ENCODE measurements around the gene EIF2A.
"Not testable (repeated sequence)": the region's sequence is repeated elsewhere in the genome, so short reads cannot be mapped to it uniquely, and the experiment has no call there.

The EIF2A gene

DNA sequence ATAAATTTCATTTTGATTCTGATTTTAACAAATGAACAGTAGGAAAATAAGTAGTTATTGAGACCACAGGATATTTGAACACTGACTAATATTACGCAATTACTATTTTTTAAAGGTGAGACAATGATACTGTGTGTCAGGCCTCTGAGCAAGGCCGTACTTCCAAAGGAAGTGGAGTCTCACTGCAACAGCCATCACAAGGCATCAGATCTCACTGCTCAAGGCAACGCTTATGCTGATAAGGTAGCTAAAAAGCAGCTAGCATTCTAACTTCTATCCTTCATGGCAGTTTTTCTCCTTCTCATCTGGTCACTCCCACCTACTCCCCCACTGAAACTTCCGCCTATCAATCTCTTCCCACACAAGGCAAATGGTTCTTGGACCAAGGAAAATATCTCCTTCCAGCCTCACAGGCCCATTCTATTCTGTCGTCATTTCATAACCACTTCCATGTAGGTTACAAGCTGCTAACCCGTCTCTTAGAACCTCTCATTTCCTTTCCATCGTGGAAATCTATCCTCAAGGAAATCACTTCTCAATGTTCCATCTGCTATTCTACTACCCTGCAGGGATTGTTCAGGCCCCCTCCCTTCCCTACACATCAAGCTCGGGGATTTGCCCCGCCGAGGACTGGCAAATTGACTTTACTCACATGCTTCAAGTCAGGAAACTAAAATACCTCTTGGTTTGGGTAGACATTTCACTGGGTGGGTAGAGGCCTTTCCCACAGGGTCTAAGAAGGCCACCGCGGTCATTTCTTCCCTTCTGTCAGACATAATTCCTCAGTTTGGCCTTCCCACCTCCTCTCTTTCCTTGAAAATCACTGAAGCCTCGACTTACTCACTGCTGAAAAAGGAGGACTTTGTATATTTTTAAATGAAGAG lies 54.3 kb downstream of the EIF2A start:
- not testable (repeated sequence) for DNase-seq (ENCODE audit: extremely low read depth in 1 of 2, low read depth in 1 of 2)

DNA sequence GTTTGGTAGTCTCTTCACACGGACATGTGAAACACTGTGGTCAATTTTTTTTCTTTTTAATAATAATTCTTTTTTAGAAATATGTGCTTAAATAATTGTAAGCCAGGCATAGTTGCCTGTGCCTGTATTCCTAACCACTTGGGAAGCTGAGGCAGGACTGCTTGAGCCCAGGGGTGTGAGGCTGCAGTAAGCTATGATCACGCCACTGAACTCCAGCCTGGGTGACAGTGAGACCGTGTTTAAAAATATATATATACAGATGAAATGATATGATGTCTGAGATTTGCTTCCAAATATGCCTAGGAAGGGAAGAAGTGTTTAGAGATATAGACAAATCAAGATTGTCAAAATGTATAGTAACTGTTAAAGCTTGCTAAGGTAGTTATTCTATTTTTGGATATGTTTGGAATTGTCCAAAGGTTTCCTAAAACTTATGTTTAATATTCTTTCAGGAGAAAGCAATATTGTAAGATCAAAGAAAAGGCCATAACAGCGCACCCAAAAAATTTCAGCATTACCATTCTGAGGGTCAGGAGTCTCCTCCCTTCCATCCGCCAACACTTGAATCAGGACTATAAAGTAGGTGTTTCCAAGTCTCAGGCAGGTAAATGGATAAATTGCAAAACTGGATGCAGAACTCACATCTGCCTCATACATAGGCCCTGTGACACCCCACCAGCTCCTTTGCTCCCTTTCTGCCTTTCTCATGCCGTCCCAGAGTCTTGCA lies 56.0 kb downstream of the EIF2A start:
- DNase-seq (ENCODE audit: extremely low read depth in 1 of 2, low read depth in 1 of 2): no peak

DNA sequence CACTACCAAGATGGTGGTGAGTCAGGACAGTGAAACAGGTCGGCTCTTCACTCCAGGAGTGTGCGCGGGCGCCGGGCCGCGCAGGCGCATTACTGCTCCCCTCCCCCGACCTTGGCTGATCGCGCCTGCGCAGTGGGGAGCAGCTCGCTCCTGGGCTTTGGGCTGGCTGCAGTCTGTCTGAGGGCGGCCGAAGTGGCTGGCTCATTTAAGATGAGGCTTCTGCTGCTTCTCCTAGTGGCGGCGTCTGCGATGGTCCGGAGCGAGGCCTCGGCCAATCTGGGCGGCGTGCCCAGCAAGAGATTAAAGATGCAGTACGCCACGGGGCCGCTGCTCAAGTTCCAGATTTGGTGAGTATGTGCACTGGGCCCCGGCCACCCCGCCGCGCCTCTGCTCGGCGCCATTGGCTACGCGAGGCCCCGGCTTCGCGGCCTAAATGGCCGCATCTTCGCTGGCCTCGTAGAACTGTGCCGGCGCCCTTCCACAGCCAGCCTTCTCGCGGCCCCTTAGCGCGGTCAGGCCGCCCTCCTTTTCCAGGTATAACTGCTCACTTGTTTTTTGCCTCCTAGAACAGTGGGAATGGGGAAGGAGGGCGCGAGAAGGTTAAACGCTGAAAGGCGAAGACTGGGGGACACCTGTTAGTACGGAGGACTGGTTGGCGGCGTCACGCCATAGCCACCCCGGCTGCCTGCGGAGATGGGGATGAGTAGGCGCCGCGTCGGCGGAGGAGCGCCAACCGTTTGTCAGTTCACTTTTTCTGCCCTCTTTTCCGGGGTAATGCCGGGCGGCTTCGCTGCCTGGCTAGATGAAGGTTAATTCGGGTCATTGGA lies 56.8 kb downstream of the EIF2A start, which contains the start of gene SELENOT:
SELENOT (plus strand) TSS at position 169 of the 827 bp plus-strand sequence; CDS start at position 211, 42 bp downstream.
- peak; percentile 79 to 91 for DNase-seq (ENCODE audit: extremely low read depth in 1 of 2, low read depth in 1 of 2)

DNA sequence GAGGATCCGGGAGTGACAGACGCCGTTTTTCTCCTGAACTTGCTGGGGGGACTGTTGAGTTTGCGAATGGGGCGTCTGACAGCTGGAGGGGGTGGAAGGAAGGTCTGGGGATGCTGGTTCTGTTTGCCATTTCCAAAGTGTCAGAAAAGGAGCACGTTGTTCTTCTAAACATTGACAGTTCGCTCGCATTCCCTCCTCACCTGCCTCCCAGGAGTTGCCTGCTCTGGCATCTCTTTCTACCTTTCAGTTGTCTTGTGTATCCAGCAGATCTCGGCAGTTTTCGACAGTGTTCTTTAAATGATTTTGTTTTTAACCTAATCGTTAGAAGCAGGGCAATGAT lies 57.4 kb downstream of the EIF2A start:
- DNase-seq (ENCODE audit: extremely low read depth in 1 of 2, low read depth in 1 of 2): no peak

DNA sequence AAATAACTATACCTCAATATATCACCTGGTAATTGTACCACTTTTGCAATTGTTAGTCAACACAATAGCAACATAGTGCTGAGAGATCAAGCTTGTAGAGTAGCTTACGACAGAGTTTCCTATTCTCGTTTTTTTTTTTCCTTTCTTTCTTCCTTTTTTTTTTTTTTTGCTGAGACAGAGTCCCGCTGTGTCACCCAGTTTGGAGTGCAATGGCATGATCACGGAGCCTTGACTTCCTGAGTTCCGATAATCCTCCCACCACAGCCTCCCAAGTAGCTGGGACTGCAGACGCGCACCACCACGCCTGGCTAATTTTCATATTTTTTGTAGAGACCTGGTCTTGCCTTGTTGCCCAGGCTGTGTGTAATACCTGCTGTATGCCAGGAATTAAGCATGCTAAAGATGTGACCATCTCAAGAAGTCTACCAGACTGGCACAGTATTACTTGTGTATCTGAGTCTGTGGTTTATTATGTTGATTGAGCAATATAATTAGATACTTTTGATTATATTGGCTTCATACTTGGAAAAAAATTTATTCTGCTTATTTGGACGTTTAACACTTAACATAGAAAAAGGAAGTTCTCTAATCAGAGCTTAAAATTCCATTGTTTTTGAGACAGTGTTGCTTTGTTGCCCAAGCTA lies 59.5 kb downstream of the EIF2A start:
- no peak for DNase-seq (ENCODE audit: extremely low read depth in 1 of 2, low read depth in 1 of 2)

DNA sequence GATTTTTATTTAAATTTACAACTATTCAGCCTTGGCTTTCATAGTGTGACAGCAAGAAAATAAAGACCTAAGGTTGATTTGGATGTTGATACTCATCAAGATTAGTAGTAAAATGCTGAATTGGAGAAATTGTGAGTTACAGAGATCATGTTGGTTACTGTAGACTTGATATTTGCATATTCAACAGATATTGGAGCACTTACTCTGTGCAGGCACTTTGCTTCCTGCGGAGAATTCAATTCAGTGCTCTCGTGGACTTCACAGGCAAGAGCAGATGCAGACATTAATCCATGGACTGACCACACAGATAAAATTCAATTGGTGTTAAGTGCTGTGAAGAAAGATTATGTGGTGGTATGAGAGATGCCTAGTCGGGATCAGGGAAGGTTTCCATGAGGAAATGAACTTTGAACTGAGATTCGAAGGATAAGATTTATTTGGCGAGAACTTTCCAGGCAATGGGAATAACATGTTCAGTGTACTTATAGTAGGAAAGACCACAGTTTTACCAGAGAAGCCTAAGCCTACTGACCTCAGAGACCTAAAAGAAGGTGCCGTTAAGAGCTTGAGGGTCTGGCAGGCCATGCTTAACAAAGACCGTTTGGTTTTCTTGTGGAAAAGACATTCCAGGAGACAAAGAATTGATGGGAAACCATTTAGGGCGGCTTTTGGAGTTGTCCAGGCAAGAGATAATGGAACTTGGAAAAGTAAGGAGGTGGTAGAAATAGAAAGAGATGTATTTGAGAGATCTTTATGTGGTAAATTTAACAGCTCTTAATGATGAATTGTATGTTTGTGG lies 60.9 kb downstream of the EIF2A start:
- DNase-seq (ENCODE audit: extremely low read depth in 1 of 2, low read depth in 1 of 2): no peak

DNA sequence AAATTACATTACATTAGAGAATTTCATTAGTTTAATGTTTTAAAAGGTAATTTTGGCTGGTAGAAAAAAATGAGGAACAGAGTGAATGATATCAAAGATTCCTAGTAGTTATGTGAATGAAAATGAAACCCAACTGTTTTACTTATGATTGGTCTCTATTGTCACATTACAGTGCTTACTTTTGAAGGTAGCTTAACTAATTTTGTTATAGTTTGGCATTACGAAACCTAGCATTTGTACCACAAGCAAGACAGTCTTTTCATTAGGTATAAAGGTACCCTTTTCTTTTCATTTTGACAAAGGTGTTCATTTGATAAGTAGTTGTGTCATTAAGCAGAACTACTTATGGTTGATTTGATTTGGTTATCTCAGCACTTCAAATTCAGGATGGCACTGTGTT lies 63.4 kb downstream of the EIF2A start:
- DNase-seq (ENCODE audit: extremely low read depth in 1 of 2, low read depth in 1 of 2): no peak

DNA sequence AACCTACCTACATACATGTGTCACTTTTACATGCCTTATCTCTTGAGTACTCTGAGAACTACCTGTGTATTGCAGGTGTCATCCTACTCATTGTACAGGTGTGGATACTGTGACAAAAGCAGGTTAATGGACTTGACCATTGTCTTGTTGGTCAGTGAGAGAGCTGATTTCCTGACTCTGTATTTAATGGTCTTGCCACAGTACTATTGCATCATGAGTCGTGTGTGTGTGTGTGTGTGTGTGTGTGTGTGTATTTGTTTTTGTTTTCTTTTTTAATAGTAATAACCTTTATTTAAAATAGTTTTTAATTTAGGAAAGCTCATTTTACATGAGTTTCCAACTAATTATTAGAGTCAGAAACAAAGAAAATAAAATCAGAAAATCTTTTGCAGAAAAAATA lies 64.2 kb downstream of the EIF2A start:
- no peak for DNase-seq (ENCODE audit: extremely low read depth in 1 of 2, low read depth in 1 of 2)

DNA sequence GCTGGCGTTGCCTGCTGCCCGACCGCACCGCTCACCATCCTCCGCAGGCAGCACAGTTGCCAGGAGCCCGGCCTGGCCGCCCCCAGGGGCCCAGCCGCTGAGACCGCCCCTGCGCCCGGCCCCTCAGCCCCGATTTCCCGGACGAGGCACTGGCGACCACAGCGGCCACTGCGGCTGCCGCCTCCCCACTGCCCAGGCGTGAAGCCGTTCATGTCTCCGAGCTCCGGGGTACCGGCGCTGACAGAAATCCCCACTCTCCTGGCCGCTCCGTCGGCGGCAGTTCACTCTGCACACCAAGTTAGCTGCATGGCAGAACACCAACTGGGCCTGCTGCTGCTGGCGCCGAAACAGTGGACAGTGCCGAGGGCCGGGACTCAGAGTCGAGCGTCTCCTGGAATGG lies 65.1 kb downstream of the EIF2A start:
- no peak for DNase-seq (ENCODE audit: extremely low read depth in 1 of 2, low read depth in 1 of 2)

DNA sequence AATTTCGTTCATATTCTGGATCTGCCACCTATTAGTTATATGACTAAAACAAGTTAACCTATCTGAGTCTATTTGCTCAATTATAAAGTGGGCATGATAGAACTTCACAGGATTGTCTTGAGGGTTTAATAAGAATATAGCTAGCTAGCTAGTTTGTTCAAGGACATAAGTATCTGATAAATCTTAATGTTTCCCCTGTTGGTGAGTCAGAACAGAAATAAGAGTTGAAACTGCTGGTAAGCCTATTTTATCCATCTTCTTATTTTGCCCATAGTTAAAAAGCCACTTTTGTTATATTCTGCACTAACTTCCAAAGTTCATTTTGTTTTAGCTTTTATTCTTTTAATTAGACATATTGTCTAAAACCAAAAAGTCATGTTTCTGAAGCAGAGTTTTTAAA lies 65.9 kb downstream of the EIF2A start:
- no peak for DNase-seq (ENCODE audit: extremely low read depth in 1 of 2, low read depth in 1 of 2)

DNA sequence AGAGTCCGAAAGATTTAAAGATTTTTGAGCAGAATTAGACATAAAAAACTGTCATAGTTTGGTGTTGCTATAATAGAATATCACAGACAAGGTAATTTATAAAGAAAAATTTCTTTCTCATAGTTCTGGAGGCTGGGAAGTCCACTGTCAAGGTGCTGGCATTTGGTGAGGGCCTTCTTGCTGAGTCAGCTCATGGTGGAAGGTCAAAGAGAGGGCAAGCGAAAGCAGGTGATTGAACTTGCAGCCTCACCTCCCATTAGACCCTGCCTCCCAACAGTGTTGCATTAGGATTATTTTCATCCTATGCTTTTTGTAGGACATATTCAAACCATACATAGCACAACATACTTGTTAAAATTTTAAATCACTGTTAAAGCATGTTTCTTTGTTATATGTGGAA lies 66.4 kb downstream of the EIF2A start:
- DNase-seq (ENCODE audit: extremely low read depth in 1 of 2, low read depth in 1 of 2): no peak

DNA sequence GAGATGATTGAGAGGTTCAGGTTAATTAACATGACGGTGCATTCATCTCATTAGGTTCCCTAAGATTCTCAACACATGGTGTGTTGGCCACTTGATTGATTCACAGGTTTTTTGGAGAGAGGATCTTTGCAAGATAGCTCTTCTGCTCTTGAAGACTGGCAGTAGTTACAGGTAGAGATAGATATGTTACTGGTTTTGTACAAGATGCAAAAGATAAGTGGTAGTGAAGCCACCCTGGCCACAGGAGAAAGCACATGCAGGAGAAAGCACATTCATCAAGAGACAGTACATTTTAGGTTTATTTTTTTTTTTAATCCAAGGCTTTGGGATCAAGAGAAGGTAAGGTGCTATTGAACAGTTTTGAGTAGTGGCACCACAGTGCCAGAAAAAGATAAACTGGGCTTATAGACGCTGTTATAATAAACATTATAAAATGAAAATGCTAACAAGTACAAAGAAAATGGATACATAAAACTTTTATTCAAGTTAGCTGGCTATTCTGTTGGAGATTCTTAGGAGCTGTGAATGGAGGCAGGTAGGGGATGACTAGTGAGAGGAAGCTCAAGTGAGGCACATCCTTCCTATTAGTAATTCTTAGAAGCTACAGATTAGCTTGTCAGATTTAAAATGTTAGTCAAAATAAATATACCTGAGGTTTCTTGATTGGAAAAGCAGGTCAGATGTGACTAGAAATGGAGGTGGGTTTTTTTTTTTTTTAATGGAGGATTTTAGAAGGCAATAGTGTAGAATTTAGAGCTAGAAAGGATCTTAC lies 67.3 kb downstream of the EIF2A start:
- DNase-seq (ENCODE audit: extremely low read depth in 1 of 2, low read depth in 1 of 2): no peak

DNA sequence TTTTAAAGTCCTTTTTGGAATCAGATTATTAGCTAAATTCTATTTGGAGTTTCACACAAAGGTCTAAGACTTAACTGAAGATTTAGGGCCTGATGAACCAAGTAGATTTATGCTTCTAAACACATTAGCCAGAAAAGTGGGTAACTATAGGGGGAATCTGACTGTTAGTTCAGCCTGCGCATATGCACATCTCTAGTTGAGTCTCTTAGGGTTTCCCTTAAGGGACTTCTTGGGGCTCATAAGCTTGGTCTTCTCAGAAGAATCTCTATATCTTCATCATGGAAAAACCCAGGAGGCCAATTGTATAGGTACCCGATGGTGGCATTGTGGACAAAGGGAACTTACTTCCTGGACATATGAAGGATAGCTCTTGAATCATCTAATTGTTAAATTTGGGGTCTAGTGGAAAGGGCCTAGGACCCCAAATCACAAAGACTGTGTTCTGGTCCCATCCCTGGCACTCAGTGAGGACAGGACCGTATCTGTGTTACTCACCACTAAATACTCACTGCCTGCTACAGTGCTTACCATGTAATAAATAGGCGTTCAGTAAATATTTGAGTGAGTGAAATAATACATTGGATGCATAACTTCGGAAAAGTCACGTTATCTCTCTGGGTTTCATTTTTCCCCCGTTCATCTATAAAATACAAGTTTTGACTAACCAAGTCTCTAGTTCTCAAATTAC lies 73.6 kb downstream of the EIF2A start:
- no peak for DNase-seq (ENCODE audit: extremely low read depth in 1 of 2, low read depth in 1 of 2)

DNA sequence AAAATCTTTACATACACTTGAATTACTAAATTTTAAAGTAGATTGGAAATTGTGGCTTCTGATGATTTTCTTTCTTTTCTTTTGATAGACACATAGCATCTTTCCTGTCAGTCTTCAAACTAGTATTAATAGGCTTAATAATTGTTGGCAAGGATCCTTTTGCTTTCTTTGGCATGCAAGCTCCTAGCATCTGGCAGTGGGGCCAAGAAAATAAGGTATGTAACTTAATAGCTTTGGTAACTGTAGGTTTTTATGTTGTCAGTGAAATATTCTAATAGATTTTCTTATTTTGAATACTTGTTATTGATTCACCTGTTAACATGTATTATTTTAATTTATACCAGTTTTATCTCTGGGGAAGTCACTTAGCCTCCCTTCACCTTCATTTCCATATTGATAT lies 76.4 kb downstream of the EIF2A start:
- not testable (repeated sequence) for DNase-seq (ENCODE audit: extremely low read depth in 1 of 2, low read depth in 1 of 2)

DNA sequence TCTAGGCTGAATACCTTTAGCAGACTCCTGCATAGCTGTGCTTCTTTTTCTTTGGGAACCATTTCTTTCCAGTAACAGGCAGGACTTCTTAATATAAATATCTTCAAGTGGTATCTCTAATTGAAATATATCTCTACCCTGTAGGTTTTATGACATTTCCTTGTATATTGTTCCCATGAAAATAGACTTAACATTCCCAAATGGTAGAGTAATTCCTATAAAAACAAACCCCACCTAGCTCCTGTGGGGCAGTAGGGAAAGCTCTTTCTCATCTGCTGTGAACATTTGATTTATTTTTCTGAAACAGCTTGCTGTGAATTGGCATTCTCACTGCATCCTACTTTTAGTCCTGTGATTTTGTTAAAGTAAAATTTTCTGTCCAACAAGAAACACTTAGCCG lies 77.4 kb downstream of the EIF2A start:
- DNase-seq (ENCODE audit: extremely low read depth in 1 of 2, low read depth in 1 of 2): no peak

DNA sequence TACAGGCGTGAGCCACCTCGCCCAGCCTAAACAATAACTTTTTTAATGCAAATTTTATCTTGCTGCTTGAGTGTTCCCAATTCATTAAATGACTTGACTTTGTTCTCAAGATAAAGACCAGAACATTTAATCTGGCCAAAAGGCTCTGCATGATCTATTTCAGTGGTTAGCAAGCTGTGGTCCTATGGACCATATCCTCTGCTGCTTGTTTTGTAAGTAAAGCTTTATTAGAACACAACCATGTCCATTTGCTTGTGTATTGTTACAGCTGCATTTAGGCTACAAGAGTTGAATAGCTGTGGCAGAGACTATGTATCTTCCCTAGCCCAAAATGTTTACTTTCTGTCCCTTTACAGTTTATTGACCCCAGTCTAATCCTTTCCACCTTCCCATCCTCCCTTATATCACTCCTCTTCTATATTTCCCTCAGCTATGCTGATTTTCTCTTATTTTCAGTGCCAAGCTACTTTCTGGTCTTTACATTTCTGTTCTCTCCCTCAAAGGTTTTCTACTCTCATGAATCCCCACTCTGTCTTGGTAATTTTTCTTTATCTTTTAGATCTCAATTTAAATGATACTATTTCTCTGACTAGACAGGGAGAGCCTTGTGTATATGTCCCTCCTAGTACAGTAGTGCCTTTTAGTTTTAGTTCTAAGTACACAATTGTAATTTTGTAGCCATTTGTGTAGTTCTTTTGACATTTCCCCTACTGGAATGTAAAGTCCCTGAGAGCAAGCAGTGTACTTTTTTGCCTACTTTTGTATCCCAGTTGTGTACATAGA lies 79.8 kb downstream of the EIF2A start:
- no peak for DNase-seq (ENCODE audit: extremely low read depth in 1 of 2, low read depth in 1 of 2)

DNA sequence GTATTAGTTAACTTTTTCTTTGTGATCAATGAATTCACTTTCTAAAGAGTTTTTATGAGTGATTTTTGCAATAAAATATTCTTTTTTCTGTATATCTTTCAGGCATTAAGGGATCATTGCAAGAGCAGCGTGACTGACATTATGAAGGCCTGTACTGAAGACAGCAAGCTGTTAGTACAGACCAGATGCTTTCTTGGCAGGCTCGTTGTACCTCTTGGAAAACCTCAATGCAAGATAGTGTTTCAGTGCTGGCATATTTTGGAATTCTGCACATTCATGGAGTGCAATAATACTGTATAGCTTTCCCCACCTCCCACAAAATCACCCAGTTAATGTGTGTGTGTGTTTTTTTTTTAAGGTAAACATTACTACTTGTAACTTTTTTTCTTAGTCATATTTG lies 81.0 kb downstream of the EIF2A start:
- DNase-seq (ENCODE audit: extremely low read depth in 1 of 2, low read depth in 1 of 2): no peak
